NCI-H1048 (cell line): ENCODE measurements around the gene C5AR1.
"Not testable (repeated sequence)": the region's sequence is repeated elsewhere in the genome, so short reads cannot be mapped to it uniquely, and the experiment has no call there.

Experiments used
- DNase-seq: peaks from one replicate; lab custom pipeline; 2025; lab: John Stamatoyannopoulos, UW

C5AR1 gene

GRCh38 chr19:47309608-47310007 is at the start of gene C5AR1:
Gene C5AR1, plus strand, starts transcription at chr19:47309861. Its CDS starts 35 bp downstream, at chr19:47309896.
- DNase-seq, result no peak

GRCh38 chr19:47260476-47260875 is 49.2 kb upstream of the C5AR1 start:
- DNase-seq, result no peak

GRCh38 chr19:47261946-47262793 is 47.5 kb upstream of the C5AR1 start:
- DNase-seq, result not testable (repeated sequence)

- DNase-seq, result no peak
Observed at GRCh38 chr19:47264629-47265028, 45.0 kb upstream of the C5AR1 start.

DNA sequence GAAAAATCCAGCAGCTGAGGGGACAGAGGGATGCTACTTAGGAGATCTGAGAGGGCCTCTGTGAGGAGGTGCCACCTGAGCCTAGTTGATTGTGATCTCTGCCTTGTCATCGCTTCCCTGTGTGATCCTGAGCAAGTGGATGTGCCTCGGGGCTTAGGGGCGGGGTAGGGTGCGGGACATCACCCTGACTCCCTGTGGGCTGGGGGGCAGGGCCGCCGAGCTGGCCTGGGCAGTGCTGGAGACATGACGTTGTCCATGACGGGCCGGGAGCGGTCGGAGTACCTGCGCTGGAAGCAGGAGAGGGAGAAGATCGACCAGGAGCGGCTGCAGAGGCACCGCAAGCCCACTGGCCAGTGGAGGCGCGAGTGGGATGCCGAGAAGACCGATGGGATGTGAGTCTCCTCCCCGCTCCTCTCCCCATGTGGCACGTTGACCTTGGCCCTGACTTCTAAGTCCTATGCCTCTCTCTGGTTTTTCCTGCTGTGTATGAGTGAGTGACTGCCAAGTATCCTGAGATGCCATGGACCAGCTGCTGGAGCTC is 43.2 kb upstream of the C5AR1 start:
- no peak for DNase-seq

DNA sequence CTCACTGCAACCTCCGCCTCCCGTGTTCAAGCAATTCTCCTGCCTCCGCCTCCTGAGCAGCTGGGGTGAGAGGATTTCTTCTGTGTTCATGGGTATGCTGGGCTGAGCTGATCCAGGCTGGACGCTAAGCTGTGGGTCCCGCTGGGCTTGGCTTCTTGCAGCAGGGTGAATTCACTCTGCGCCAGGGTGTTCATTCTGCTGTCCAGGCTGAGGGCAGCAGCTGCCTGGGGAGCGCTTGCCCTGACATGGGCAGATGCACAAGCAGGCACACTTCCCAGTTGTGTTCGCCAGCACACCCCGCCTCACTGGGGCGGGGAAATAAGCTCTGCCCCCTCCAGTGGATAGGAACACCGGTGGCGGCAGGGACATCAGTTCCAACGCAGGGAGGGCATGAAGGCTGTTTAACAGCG is 42.3 kb upstream of the C5AR1 start:
- no peak for DNase-seq

DNA sequence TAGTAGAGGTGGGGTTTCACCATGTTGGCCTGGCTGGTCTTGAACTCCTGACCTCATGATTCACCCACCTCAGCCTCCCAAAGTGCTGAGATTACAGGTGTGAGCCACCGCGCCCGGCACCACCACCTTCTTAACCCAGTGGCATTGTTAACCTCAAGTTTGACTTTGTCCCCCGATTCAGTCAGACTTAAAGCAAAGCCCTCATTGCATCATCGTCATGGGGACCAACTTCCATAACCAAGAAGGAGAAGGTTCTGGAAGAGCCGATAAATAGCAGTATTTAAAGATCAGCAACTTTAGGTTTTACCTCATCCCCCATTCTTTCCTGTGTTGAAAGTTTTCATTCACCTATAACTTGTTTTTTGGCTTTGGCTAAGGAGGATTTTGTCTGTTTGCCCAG is 41.6 kb upstream of the C5AR1 start:
- no peak for DNase-seq

- no peak for DNase-seq
Observed at GRCh38 chr19:47269596-47269995, 40.1 kb upstream of the C5AR1 start.

DNA sequence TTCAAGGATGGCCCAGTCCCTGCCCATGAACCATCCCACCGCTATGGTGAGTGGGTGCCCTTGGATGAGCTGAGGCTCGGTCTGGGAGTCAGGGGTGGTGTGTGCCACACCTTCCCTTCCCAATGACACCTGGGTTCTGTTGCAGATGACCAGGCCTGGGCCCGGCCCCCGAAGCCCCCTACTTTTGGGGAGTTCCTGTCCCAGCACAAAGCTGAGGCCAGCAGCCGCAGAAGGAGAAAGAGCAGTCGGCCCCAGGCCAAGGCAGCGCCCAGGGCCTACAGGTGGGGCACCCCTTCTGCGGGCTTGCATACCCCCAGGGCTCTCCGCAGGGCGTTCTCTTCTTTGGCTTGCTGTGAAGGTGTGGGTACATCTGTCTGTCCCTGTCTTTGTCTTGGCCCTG is 39.3 kb upstream of the C5AR1 start:
- DNase-seq, result no peak

DNA sequence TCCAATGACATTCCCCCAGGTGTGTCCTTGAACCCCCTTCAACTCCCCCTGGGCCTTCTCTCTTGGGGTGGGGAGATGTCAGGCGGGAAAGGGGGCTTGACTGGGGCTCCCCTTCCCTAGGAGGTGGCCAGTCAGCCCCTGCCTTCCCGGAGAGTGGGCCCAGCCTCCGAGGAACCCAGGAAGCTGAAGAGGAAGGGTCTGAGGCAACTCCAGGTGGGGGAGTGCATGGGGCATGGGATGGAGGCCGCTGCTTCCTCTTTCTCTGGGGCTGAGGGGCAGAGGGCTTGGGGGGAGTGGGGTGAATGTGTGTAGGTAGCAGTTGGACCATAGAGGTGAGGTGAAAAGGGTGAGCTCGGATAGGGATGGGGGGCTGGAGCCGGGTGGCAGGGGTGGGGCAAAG is 37.7 kb upstream of the C5AR1 start:
- DNase-seq, result no peak

GRCh38 chr19:47272448-47273312 is 37.0 kb upstream of the C5AR1 start:
- no peak for DNase-seq

GRCh38 chr19:47273313-47274070 is 36.2 kb upstream of the C5AR1 start:
- DNase-seq, result peak; percentile 84

DNA sequence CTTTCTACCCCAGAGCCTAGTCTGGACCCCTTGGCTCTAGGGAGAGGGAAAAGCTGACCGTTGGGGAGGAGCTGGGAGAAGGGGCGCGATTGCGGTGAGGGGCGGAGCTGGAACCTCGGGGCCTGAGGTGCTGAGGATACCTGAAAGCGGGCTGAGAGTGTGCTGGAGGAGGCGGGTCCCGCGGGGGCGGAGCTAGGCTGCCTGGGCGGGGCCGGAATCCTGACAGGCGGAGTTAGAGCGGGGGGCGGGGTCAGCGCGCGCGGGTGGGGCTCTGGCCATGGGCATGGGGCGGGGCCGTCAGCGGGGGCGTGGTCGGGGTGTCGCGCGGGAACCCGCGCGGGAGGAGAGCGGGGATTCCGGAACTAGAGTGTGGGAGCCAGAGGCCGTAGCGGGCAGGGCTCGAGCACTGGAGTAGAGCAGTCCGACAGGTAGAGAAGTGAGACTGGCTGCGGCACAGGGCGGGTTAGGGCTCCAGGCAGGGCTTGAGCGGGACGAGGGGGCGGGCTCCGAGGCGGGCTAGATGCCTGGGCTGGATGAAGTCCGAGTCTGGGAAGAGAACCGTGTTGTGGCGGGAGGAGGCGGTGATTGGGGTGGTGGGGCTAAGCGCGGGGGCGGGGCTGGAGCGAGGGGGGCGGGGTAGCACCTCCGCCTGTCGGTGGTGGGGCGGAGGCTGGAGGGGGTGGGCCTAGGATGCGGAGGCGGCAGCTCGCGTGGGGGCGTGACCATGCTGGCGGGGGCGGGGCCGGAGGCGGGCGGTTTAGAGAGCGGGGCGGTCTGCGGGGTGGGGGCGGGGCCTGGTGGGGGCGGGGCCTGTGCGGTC is 35.4 kb upstream of the C5AR1 start, which contains the start of gene INAFM1:
INAFM1 (plus strand) TSS at position 815 of the 820 bp plus-strand sequence. CDS start 35 bp downstream, outside the sequence.
- DNase-seq, result peak; percentile 77

DNA sequence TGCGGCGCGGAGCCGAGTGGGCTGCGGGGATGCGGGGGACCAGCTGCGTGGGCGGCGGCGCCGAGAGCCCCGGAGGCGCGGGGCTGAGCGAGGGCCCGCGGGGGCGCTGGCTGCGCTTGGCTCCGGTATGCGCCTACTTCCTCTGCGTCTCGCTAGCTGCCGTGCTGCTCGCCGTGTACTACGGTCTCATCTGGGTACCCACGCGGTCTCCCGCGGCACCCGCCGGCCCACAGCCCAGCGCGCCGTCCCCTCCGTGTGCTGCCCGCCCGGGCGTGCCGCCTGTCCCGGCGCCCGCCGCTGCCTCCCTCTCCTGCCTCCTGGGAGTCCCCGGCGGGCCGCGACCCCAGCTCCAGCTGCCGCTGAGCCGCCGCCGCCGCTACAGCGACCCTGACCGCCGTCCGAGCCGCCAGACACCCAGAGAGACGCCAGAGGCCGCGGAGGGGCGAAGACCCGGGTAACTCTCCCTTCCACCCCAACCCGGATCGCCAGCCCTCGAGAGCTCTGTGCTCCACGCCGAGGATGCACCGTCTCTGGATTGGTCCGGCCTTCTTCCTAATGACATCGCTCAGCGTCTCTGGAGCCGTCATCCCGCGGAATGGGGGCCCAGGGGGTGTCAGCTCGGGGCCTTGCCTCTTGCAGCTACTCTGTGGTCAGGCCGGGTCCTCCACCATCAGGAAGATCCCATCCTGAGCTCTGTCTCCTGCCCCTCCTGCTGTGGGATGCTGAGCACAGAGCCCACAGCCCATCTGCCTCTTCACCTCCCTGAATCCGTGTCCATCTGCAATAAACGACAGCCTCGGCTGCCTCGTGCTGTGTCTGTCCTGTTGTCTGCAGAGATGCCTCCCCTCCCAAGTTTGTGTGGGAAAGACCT is 34.5 kb upstream of the C5AR1 start:
- no peak for DNase-seq

GRCh38 chr19:47275791-47276461 is 33.7 kb upstream of the C5AR1 start:
- no peak for DNase-seq

DNA sequence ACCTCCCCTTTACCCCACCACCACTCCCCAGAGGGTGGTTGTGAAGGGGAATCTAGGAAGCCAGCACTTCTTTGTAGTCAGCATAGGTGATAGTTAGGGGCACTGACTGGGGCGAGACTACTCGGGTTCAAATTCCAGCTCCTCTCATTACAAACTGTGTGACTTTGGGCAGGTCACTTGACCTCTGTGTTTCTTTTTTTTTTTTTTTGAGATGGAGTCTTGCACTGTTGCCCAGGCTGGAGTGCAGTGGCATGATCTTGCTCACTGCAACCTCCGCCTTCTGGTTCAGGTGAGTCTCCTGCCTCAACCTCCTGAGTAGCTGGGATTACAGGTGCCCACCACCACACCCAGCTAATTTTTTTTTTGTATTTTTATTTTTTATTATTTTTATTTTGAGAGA is 33.1 kb upstream of the C5AR1 start:
- not testable (repeated sequence) for DNase-seq

DNA sequence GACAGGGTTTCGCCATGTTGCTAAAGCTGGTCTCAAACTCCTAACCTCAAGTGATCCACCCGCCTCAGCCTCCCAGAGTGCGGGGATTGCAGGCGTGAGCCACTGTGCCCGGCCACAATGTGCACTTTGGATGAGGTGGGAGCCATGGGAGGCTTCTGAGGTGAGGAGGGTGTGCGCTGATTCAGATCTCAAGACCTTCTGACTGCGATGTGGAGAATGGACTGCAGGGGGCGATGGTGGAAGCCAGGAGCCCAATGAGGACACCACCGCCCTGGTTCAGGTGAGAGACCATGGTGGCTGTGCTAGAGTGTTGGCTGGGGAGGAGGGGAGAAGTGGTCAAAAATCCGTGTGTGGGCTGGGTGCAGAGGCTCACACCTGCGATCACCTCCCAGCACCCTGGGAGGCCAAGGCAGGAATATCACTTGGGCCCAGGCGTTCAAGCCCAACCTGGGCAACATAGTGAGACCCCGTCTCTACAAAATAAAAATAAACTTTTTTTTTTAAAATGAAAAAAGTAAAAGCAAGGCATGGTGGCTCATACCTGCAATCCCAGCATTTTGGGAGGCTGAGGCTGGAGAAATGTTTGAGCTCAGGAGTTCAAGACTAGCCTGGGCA is 29.4 kb upstream of the C5AR1 start:
- no peak for DNase-seq

GRCh38 chr19:47283405-47284059 is 26.1 kb upstream of the C5AR1 start:
- no peak for DNase-seq
